SK-N-MC (cell line): Measurements from ENCODE around the gene ARL8A.

Source experiments
- EZH2 ChIP-seq: fragments of 200-600 bp; sonication (generic); IDR thresholded peaks from one replicate; pipeline ENCODE4 v1.6.1; 2017; ENCODE audit warnings: antibody characterized with exemption
- POLR2AphosphoS5 ChIP-seq: IDR thresholded peaks from 2 replicates; pipeline ENCODE4 v1.6.1; 2012; ENCODE audit warnings: mild to moderate bottlenecking, low read depth, low read length, borderline replicate concordance

GRCh38 chr1:202101184-202101583 is 43.4 kb downstream of the ARL8A start:
- TF ChIP-seq EZH2 (no peak), POLR2AphosphoS5 (no peak)
